Measurements from ENCODE around the gene MYL6. TPM values are rescaled to one million over a fixed set of nuclear protein-coding genes. Genes with fewer than 3 reads are reported as not detected.

Gene MYL6
- polyA plus RNA-seq, 1 experiment, result 5,667 TPM

GRCh38 chr12:56146492-56147460 lies 11.4 kb upstream of the MYL6 start:
- peaks cover 18% of the 10 kb centered on the region for H3K36me3 ChIP-seq (ENCODE audit: control insufficient read depth, insufficient read depth, low read length)
- CTCF ChIA-PET, result interaction anchor here (0.8 to 1.3 kb wide), 2 partner anchors 21 to 27 kb away, joined by 3 to 4 read pairs; no protein-coding TSS in a partner anchor
- no peak overlapping the region for H3K4me3 ChIP-seq (ENCODE audit: low read depth, low read length)
- POLR2A ChIA-PET, result no interaction called here
- no peaks in the 10 kb centered on the region for H3K27me3 ChIP-seq (ENCODE audit: control insufficient read depth, insufficient read depth, low read length)
- no peak for TF ChIP-seq CTCF (IDR thresholded peaks at IDR 0.05; ENCODE audit: insufficient read depth, low read depth, low read length)
- DNase-seq (ENCODE audit: low read depth), result no peak

GRCh38 chr12:56150563-56150962 lies 7.6 kb upstream of the MYL6 start:
- CTCF ChIA-PET, result interaction anchor here (2.4 kb wide), 1 partner anchor 12 kb away, joined by 9 read pairs; no protein-coding TSS in a partner anchor
- DNase-seq (ENCODE audit: low read depth), result no peak
- POLR2A ChIA-PET, result no interaction called here

GRCh38 chr12:56151672-56152131 lies 6.5 kb upstream of the MYL6 start:
- Histone ChIP-seq H3K27me3 (ENCODE audit: control insufficient read depth, insufficient read depth, low read length) (no peaks in the 10 kb centered on the region), H3K4me3 (ENCODE audit: low read depth, low read length) (peak overlapping the region; percentile 57), H3K36me3 (ENCODE audit: control insufficient read depth, insufficient read depth, low read length) (peaks cover 2% of the 10 kb centered on the region; the same call in 1 of the 2 replicates)
- ChIA-PET CTCF (interaction anchor here (0.9 to 2.4 kb wide), 6 partner anchors 9 to 70 kb away, joined by 3 to 9 read pairs (median 4); partner anchors contain the start of genes ESYT1 and RNF41), POLR2A (no interaction called here)
- no peak for DNase-seq (ENCODE audit: low read depth)
- TF ChIP-seq CTCF (IDR thresholded peaks at IDR 0.05; ENCODE audit: insufficient read depth, low read depth, low read length), result peak; percentile 52

More at GRCh38 chr12:56150563-56150962, 7.6 kb upstream of the MYL6 start:
- Histone ChIP-seq H3K36me3 (ENCODE audit: control insufficient read depth, insufficient read depth, low read length) (peaks cover 2% of the 10 kb centered on the region; the same call in 1 of the 2 replicates), H3K4me3 (ENCODE audit: low read depth, low read length) (no peak overlapping the region), H3K27me3 (ENCODE audit: control insufficient read depth, insufficient read depth, low read length) (no peaks in the 10 kb centered on the region)
- TF ChIP-seq CTCF (IDR thresholded peaks at IDR 0.05; ENCODE audit: insufficient read depth, low read depth, low read length), result no peak

- no peaks in the 10 kb centered on the region for H3K27me3 ChIP-seq (ENCODE audit: control insufficient read depth, insufficient read depth, low read length)
- H3K4me3 ChIP-seq (ENCODE audit: low read depth, low read length), result peak within 1 kb of the TSS; percentile 57
- POLR2A ChIA-PET, result no interaction called here
- DNase-seq (ENCODE audit: low read depth), result peak; percentile 41
- CTCF ChIA-PET, result interaction anchor here (1.0 to 2.4 kb wide), 5 partner anchors 10 to 69 kb away, joined by 3 to 9 read pairs (median 4); partner anchors contain the start of genes ESYT1 and RNF41
- no peak for TF ChIP-seq CTCF (IDR thresholded peaks at IDR 0.05; ENCODE audit: insufficient read depth, low read depth, low read length)
- H3K36me3 ChIP-seq (ENCODE audit: control insufficient read depth, insufficient read depth, low read length), result peaks cover 2% of the 10 kb centered on the region; the same call in 1 of the 2 replicates
These were observed 5.9 kb upstream of the MYL6 start, which contains the start of gene MYL6B for GRCh38 chr12:56152132-56152755. Gene MYL6B, plus strand, starts transcription at chr12:56152587. Its CDS starts 1,332 bp downstream, at chr12:56153919.

Data from BJ (cell line).